T-helper 2 cell treated with Interferon-gamma antibody and Interleukin-4, amounts not matched to agents 5 μg/mL and 100 μg/mL, for 36 hours (primary cell): ENCODE results near the gene DOCK11.
"Not testable (repeated sequence)": the region's sequence is repeated elsewhere in the genome, so short reads cannot be mapped to it uniquely, and the experiment has no call there.

Source experiments
- DNase-seq: peaks from one replicate; pipeline ENCODE4 v3.0.0; 2021; ENCODE audit warnings: low spot score
- H3K27ac Mint-ChIP-seq: one replicate; pipeline ENCODE4 v1.8.0; 2021; ENCODE audit warnings: mild to moderate bottlenecking, mixed read lengths
- H3K27me3 Mint-ChIP-seq: one replicate; pipeline ENCODE4 v1.8.0; 2021; ENCODE audit warnings: low read depth, mixed read lengths
- H3K36me3 Mint-ChIP-seq: one replicate; pipeline ENCODE4 v1.8.0; 2021; ENCODE audit warnings: low read depth, mixed read lengths
- H3K4me1 Mint-ChIP-seq: one replicate; pipeline ENCODE4 v1.8.0; 2021; ENCODE audit warnings: low read depth, mixed read lengths
- H3K4me3 Mint-ChIP-seq: one replicate; pipeline ENCODE4 v1.8.0; 2022; ENCODE audit warnings: mild to moderate bottlenecking, moderate library complexity, mixed read lengths
- H3K9me3 Mint-ChIP-seq: one replicate; pipeline ENCODE4 v1.8.0; 2021; ENCODE audit warnings: mixed read lengths

Gene DOCK11

DNA sequence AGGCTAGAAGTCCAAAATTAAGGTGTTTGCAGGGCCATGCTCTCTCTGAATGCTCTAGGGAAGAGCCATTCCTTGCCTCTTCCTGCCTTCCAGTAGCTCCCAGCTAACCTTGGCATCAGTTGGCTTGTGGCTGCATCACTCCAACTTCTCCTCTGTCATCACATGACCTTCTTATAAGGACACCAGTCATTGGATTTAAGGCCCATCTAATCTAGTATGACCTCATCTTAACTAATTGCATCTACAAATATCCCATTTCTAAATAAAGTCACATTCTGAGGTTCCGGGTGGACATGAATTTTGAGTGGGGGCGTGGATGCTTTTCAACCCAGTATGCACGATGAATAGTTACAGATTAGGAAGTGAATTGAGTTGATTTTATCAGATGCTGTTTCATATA, 89.7 kb downstream of the DOCK11 start:
- H3K9me3 Mint-ChIP-seq = no peaks in the 10 kb centered on the region
- peaks cover 45% of the 10 kb centered on the region for H3K36me3 Mint-ChIP-seq
- H3K4me3 Mint-ChIP-seq = no peak overlapping the region
- H3K27me3 Mint-ChIP-seq = no peaks in the 10 kb centered on the region
- no peak overlapping the region for H3K27ac Mint-ChIP-seq
- DNase-seq = no peak
- H3K4me1 Mint-ChIP-seq = no peaks in the 10 kb centered on the region

- not testable (repeated sequence) for H3K27me3 Mint-ChIP-seq, H3K27ac Mint-ChIP-seq, H3K9me3 Mint-ChIP-seq, H3K4me1 Mint-ChIP-seq, H3K4me3 Mint-ChIP-seq, DNase-seq
- H3K36me3 Mint-ChIP-seq = peaks cover 47% of the 10 kb centered on the region
Measured at GRCh38 chrX:118586206-118586605, 90.6 kb downstream of the DOCK11 start.

DNA sequence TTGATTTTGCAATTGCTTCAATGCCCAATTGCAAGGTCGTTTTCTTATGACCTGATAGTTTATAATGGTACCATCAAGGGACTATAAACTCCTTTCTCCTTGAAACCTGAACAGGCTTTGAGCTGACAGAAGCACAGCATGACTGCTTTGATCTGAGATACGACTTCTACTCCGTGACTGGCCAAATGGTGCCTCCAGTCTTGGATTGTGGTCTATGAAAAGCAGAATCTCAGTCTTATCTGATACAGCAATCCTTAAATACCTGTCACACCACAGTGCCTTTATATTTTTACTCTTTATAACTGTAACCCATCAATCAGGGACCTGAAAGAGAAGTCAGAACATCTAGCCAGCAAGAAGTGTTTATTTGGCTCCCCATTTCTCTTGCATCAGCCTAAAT, 93.1 kb downstream of the DOCK11 start:
- no peak overlapping the region for H3K27ac Mint-ChIP-seq
- no peaks in the 10 kb centered on the region for H3K9me3 Mint-ChIP-seq
- H3K4me1 Mint-ChIP-seq = no peaks in the 10 kb centered on the region
- no peaks in the 10 kb centered on the region for H3K27me3 Mint-ChIP-seq
- no peak overlapping the region for H3K4me3 Mint-ChIP-seq
- H3K36me3 Mint-ChIP-seq = peaks cover 41% of the 10 kb centered on the region
- no peak for DNase-seq

DNA sequence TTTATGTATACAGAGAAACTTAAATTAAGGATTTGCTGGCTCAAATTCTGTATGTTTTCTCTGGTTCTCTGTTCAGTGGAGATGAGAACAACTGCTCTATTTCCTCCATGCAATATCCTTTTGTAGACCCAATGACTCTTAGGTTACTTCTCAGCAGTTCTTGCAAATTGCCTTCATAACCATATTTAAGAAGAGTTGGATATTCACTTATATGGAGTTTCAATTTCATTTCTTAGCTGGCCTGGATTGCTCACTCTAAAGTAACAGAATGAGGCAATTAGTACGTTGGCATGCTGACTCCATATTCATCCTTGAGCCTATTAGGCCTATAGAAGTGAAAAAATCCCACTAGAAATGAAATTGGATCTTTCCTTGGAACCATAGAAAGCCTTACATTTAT, 93.6 kb downstream of the DOCK11 start:
- Mint-ChIP-seq H3K4me1 (no peaks in the 10 kb centered on the region), H3K27ac (no peak overlapping the region), H3K9me3 (no peaks in the 10 kb centered on the region), H3K4me3 (no peak overlapping the region), H3K36me3 (peaks cover 43% of the 10 kb centered on the region), H3K27me3 (no peaks in the 10 kb centered on the region)
- no peak for DNase-seq

DNA sequence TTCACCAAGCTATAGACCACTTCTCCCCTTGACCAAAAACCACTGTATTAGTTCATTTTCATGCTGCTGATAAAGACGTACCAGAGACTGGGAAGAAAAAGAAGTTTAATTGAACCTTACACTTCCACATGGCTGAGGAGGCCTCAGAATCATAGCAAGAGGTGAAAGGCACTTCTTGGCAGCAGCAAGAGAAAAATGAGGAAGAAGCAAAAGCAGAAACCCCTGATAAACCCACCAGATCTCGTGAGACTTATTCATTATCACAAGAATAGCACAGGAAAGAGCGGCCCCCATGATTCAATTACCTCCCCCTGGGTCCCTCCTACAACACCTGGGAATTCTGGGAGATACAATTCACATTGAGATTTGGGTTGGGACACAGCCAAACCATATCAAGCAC, 97.8 kb downstream of the DOCK11 start:
- H3K9me3 Mint-ChIP-seq = no peaks in the 10 kb centered on the region
- no peaks in the 10 kb centered on the region for H3K27me3 Mint-ChIP-seq
- peaks cover 1% of the 10 kb centered on the region for H3K4me1 Mint-ChIP-seq
- H3K27ac Mint-ChIP-seq = no peak overlapping the region
- no peak overlapping the region for H3K4me3 Mint-ChIP-seq
- H3K36me3 Mint-ChIP-seq = peaks cover 39% of the 10 kb centered on the region
- no peak for DNase-seq

- peaks cover 43% of the 10 kb centered on the region for H3K36me3 Mint-ChIP-seq
- no peak overlapping the region for H3K4me3 Mint-ChIP-seq
- no peaks in the 10 kb centered on the region for H3K9me3 Mint-ChIP-seq
- peaks cover 1% of the 10 kb centered on the region for H3K4me1 Mint-ChIP-seq
- H3K27me3 Mint-ChIP-seq = no peaks in the 10 kb centered on the region
- H3K27ac Mint-ChIP-seq = peak overlapping the region; percentile 12
- no peak for DNase-seq
Measured at GRCh38 chrX:118594697-118595420, 99.2 kb downstream of the DOCK11 start.

DNA sequence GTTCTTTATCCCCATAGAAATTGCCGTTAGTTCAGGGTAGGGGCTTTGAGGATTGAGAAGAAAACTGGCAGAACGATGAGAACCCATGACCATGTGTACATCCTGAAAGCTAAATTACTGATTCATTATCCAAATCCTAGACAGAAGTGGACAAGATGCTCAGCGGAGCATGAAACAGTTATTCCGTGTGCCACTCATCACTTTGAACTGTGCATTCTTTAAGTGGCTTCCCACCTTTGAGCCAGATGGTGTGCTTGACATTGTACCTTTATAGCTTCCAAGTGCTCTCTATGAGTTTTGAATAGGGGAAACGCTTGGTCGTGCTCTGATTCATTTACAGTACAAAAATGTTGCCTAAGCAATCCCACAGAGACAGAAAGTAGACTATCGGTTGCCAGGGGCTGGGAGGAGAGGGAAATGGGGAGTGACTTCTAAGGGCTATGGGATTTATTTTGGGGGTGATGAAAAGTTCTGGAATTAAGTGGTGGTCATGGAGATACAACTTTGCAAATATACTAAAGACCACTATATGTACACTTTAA, 100.0 kb downstream of the DOCK11 start:
- Mint-ChIP-seq H3K4me1 (peaks cover 1% of the 10 kb centered on the region), H3K9me3 (no peaks in the 10 kb centered on the region), H3K36me3 (peaks cover 40% of the 10 kb centered on the region), H3K4me3 (no peak overlapping the region), H3K27ac (no peak overlapping the region), H3K27me3 (no peaks in the 10 kb centered on the region)
- no peak for DNase-seq

DNA sequence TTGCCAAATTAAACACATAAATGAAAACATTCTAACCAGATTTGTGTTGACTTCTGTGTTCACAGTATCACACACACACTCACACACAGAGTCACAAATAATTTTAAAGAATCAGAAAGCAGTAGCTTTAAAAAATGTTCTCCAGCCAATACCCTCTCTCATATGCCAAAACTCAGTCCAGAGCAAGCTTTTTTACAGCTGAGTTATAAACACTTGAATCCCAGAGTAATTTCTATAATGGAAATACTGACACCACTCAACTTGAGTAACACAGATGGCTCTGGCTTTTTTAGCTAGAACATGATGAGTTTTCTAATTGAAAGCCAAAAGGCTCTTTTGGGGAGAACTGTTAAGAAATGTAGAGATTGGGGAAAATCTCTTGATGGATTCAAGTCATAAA, 100.8 kb downstream of the DOCK11 start:
- no peaks in the 10 kb centered on the region for H3K9me3 Mint-ChIP-seq
- H3K4me1 Mint-ChIP-seq = peaks cover 4% of the 10 kb centered on the region
- H3K27me3 Mint-ChIP-seq = no peaks in the 10 kb centered on the region
- no peak overlapping the region for H3K27ac Mint-ChIP-seq
- H3K36me3 Mint-ChIP-seq = peaks cover 35% of the 10 kb centered on the region
- DNase-seq = no peak
- no peak overlapping the region for H3K4me3 Mint-ChIP-seq

GRCh38 chrX:118603981-118604380, 108.4 kb downstream of the DOCK11 start:
- no peaks in the 10 kb centered on the region for H3K27me3 Mint-ChIP-seq
- no peak overlapping the region for H3K4me3 Mint-ChIP-seq
- H3K36me3 Mint-ChIP-seq = peaks cover 25% of the 10 kb centered on the region
- no peak overlapping the region for H3K27ac Mint-ChIP-seq
- DNase-seq = peak; percentile 3
- H3K9me3 Mint-ChIP-seq = no peaks in the 10 kb centered on the region
- peaks cover 10% of the 10 kb centered on the region for H3K4me1 Mint-ChIP-seq

GRCh38 chrX:118612290-118612689, 116.7 kb downstream of the DOCK11 start:
- H3K27me3 Mint-ChIP-seq = no peaks in the 10 kb centered on the region
- H3K4me1 Mint-ChIP-seq = no peaks in the 10 kb centered on the region
- H3K4me3 Mint-ChIP-seq = no peak overlapping the region
- peaks cover 43% of the 10 kb centered on the region for H3K36me3 Mint-ChIP-seq
- H3K27ac Mint-ChIP-seq = no peak overlapping the region
- DNase-seq = no peak
- no peaks in the 10 kb centered on the region for H3K9me3 Mint-ChIP-seq

DNA sequence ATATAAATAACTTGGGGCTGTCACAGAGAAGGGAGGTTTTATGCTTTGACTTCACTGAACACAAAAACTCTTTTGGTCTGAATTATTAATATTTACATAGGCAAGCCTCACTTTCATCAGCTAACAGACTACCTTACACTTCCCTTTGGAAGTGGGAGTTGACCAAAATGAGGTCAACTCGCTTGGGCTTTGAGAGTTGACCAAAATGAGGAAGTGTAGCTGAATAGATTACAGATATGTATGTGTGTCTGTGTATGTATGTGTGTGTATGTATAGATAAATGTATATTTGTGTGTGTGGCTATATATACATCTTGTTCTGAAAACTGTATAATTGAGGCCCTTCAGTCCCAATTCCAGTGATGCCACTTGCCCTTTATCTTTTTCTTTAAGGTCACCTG, 118.5 kb downstream of the DOCK11 start:
- Mint-ChIP-seq H3K4me3 (no peak overlapping the region), H3K4me1 (no peaks in the 10 kb centered on the region), H3K9me3 (no peaks in the 10 kb centered on the region), H3K27ac (no peak overlapping the region), H3K27me3 (no peaks in the 10 kb centered on the region), H3K36me3 (peaks cover 38% of the 10 kb centered on the region)
- DNase-seq = no peak

GRCh38 chrX:118615141-118615540, 119.5 kb downstream of the DOCK11 start:
- no peak for DNase-seq
- no peak overlapping the region for H3K4me3 Mint-ChIP-seq
- H3K9me3 Mint-ChIP-seq = no peaks in the 10 kb centered on the region
- no peaks in the 10 kb centered on the region for H3K4me1 Mint-ChIP-seq
- H3K27ac Mint-ChIP-seq = no peak overlapping the region
- H3K27me3 Mint-ChIP-seq = no peaks in the 10 kb centered on the region
- H3K36me3 Mint-ChIP-seq = peaks cover 33% of the 10 kb centered on the region

DNA sequence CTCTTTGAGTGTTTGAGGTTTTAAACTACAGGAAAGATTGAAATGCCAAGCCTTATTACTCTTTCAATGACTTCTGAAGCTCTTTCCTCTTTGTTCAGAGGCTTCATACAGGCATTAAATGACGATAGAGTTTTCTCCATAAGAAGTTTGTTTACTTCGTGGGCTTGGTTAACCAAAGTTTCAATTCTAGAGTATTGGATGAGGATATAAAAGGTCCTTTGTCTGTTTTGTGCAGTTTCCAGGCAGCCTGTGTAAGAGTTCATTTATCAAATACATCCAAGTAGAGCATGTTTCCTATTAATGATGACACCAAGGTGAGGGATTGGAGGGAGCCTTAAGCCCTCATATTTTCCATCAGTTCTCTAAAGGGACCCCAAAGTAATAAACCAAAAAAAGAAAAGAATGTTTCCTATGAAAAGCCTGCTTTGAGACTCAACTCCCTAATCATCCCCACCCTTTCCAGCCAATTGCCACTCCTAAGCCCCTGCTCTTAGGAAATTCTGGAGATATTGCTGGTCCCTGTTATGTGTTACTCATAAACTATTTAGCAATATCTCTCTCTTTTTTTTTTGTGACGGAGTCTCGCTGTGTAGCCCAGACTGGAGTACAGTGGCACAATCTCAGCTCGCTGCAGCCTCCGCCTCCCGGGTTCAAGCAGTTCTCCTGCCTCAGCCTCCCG, 125.6 kb downstream of the DOCK11 start:
- Mint-ChIP-seq H3K27ac (no peak overlapping the region), H3K36me3 (peaks cover 5% of the 10 kb centered on the region), H3K4me1 (no peaks in the 10 kb centered on the region), H3K9me3 (no peaks in the 10 kb centered on the region), H3K4me3 (no peak overlapping the region), H3K27me3 (no peaks in the 10 kb centered on the region)
- DNase-seq = no peak

GRCh38 chrX:118623062-118623461, 127.4 kb downstream of the DOCK11 start:
- H3K9me3 Mint-ChIP-seq = no peaks in the 10 kb centered on the region
- H3K4me1 Mint-ChIP-seq = no peaks in the 10 kb centered on the region
- no peak for DNase-seq
- peaks cover 15% of the 10 kb centered on the region for H3K36me3 Mint-ChIP-seq
- H3K27ac Mint-ChIP-seq = no peak overlapping the region
- H3K27me3 Mint-ChIP-seq = no peaks in the 10 kb centered on the region
- no peak overlapping the region for H3K4me3 Mint-ChIP-seq
